Lower lobe of right lung (tissue), 2 donors: Measurements from ENCODE around the gene UBE3C. TPM values are rescaled to one million over a fixed set of nuclear protein-coding genes. Genes with fewer than 3 reads are reported as not detected.

ENCODE experiments used
- ATAC-seq, 2 donors: fragments of 200-7000 bp; cut with Tn5 transposase; one replicate each; pipeline ENCODE4 v1.9.1; 2020 to 2022; ENCODE audit warnings: mild to moderate bottlenecking in 2 of 2, moderate library complexity in 2 of 2
- DNase-seq: peaks from one replicate; pipeline ENCODE4 v3.0.0-alpha.2; 2020
- H3K27ac ChIP-seq: fragments of 200-600 bp; one replicate; pipeline ENCODE4 v1.8.0; 2022
- H3K27me3 ChIP-seq: fragments of 200-600 bp; one replicate; pipeline ENCODE4 v1.8.0; 2022; ENCODE audit warnings: low read depth
- H3K36me3 ChIP-seq: fragments of 200-600 bp; one replicate; pipeline ENCODE4 v1.8.0; 2022; ENCODE audit warnings: mild to moderate bottlenecking
- H3K4me1 ChIP-seq: fragments of 200-600 bp; one replicate; pipeline ENCODE4 v1.8.0; 2022
- H3K4me3 ChIP-seq: fragments of 200-600 bp; one replicate; pipeline ENCODE4 v1.8.0; 2022; ENCODE audit warnings: mild to moderate bottlenecking
- H3K9me3 ChIP-seq: fragments of 200-600 bp; one replicate; pipeline ENCODE4 v1.8.0; 2022
- CTCF ChIP-seq: fragments of 200-600 bp; IDR thresholded peaks from one replicate; pipeline ENCODE4 v1.8.0; 2022; ENCODE audit warnings: antibody characterized with exemption, mild to moderate bottlenecking
- intact Hi-C: fragments of 100-400 bp; cut with DNase I; formaldehyde crosslinking; loops from one replicate; pipeline ENCODE4 v1.11.0; 2022
- total RNA-seq: library from RNA; stranded (reverse); fragmentation: NEBNext Ultra II Directional; extraction: Animal tissue kit (Norgen Biotek cat#: 25700); gene quantifications from one replicate; pipeline ENCODE4 v1.2.1, GENCODE V29; 2021
- donor health status: DM: no; HTN: yes; CAD: no; lungs with severe emphysema.

Gene UBE3C
- total RNA-seq, 1 donor from 2014 or later: 55.7 TPM

GRCh38 chr7:157235357-157236333 is 96.9 kb downstream of the UBE3C start:
- intact Hi-C loops: no loop called here
- Histone ChIP-seq H3K4me3 (no peak overlapping the region), H3K27ac (no peak overlapping the region), H3K9me3 (no peaks in the 10 kb centered on the region), H3K27me3 (no peaks in the 10 kb centered on the region), H3K36me3 (peaks cover 75% of the 10 kb centered on the region), H3K4me1 (no peaks in the 10 kb centered on the region)
- no peak for ATAC-seq
- no peak for TF ChIP-seq CTCF
- no peak for DNase-seq

DNA sequence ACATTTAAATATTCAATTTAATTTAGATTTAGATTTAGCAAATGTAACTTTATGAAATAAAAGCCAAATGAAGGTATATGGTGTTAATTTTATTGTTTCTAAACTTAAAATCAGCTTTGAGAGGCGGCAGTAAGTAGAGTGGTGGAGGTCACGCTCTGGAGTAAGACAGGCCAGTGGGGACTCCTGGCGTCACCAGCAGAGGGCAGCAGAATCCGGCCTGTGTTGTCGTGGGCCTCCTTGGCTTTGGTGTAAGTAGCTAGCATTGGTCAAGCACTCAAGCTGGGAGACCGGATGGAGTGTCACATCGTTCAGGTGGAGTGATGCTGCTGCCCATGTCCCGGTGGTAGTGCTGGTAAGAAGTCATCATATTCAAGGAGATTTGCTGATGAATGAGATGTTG is 99.4 kb downstream of the UBE3C start:
- H3K4me3 ChIP-seq: no peak overlapping the region
- H3K4me1 ChIP-seq: no peaks in the 10 kb centered on the region
- H3K36me3 ChIP-seq: peaks cover 55% of the 10 kb centered on the region
- H3K9me3 ChIP-seq: no peaks in the 10 kb centered on the region
- no peak for DNase-seq
- no peak overlapping the region for H3K27ac ChIP-seq
- ATAC-seq: no peak
- no peak for TF ChIP-seq CTCF
- intact Hi-C loops: no loop called here
- no peaks in the 10 kb centered on the region for H3K27me3 ChIP-seq

- no peak for TF ChIP-seq CTCF
- Histone ChIP-seq H3K4me3 (no peak overlapping the region), H3K4me1 (no peaks in the 10 kb centered on the region), H3K36me3 (peaks cover 39% of the 10 kb centered on the region), H3K27me3 (no peaks in the 10 kb centered on the region), H3K27ac (no peak overlapping the region), H3K9me3 (no peaks in the 10 kb centered on the region)
- intact Hi-C loops: no loop called here
- ATAC-seq (no peak), DNase-seq (no peak)
These were observed 101.0 kb downstream of the UBE3C start for GRCh38 chr7:157239571-157240270.

DNA sequence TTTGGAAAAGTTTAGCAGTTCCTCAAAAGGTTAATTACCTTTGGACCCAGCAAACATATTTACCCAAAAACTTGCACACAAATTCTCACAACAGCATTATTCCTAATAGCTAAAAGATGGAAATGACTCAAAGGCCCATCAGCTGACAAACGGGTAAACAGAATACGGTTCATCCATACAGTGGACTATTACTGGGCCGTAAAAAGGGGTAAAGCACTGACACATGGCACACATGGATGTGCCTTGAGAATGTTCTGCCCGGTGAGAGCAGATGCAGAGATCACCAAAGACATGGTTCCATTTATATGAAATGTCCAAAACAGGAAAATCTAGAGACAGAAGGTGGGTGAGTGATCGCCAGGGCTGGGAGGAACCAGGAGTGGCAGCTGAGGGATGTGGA is 102.9 kb downstream of the UBE3C start:
- intact Hi-C loops: no loop called here

More for the DNA sequence above, 102.9 kb downstream of the UBE3C start:
- Histone ChIP-seq H3K27me3 (no peaks in the 10 kb centered on the region), H3K27ac (no peak overlapping the region), H3K4me1 (no peaks in the 10 kb centered on the region), H3K4me3 (no peak overlapping the region), H3K36me3 (peaks cover 24% of the 10 kb centered on the region), H3K9me3 (no peaks in the 10 kb centered on the region)
- ATAC-seq (no peak), DNase-seq (no peak)
- no peak for TF ChIP-seq CTCF
